ENCODE data around the gene HORMAD2. TPM values are rescaled to one million over a fixed set of nuclear protein-coding genes. Genes with fewer than 3 reads are reported as not detected.

The HORMAD2 gene
- total and polyA plus RNA-seq, 9 of the 15 experiments (the other 6 are each of a cell fraction or from before 2014, with no cell fraction given) = not detected

DNA sequence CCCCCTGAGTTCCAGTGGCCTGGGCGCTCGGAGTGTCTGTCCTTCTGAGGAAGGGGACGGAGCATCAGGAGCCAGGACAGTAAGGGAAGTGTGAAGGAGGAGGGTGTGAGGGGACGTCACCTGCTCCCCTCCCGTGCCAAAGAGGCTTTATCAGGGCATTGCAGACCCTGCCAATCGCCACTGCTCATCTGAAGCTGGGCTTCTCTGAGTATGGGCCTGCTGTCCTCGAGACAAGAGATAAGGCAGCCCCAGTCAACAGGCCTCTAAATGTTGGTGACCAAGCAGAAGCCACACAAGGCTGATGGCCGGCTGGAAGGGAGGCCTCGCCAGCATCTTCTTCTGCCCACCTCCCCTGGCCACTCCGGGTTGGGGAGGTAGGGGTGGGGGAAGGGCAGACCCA is 136.4 kb downstream of the HORMAD2 start (continued):
- TF ChIP-seq TSHZ1 (CRISPR knock-in tag; IDR thresholded peaks at IDR 0.05) (no peak), MTA2 (IDR thresholded peaks at IDR 0.05; ENCODE audit: low read depth) (peak; percentile 97), ELK3 (CRISPR knock-in tag; IDR thresholded peaks at IDR 0.05) (no peak), ZFX (CRISPR knock-in tag; IDR thresholded peaks at IDR 0.05) (peak; percentile 63), DIDO1 (tag; IDR thresholded peaks at IDR 0.05; ENCODE audit: low read depth) (no peak), HNRNPH1 (optimal IDR thresholded peaks at IDR 0.05; ENCODE audit: low read depth, low read length) (no peak), CAMTA2 (CRISPR knock-in tag; conservative IDR thresholded peaks at IDR 0.05) (no peak), SREBF1 (IDR thresholded peaks at IDR 0.05; ENCODE audit: borderline replicate concordance, low read depth, low read length) (no peak), GTF2A2 (tag; IDR thresholded peaks at IDR 0.05) (no peak), HNRNPK (IDR thresholded peaks at IDR 0.05; ENCODE audit: low read depth, low read length, poor library complexity, severe bottlenecking) (no peak), JUND (IDR thresholded peaks at IDR 0.05; ENCODE audit: borderline replicate concordance, low read depth, low read length) (peak; percentile 85), JUND (tag; IDR thresholded peaks at IDR 0.05; ENCODE audit: borderline replicate concordance, low read depth, low read length) (peak; percentile 70; the same call in 1 of the 3 replicates), JUN (IDR thresholded peaks at IDR 0.05; ENCODE audit: borderline replicate concordance, low read depth, low read length) (peak; percentile 71), JUN (CRISPR knock-in tag; IDR thresholded peaks at IDR 0.05; ENCODE audit: borderline replicate concordance) (no peak), MAX (CRISPR knock-in tag; IDR thresholded peaks at IDR 0.05) (peak; percentile 50), STAT5B (CRISPR knock-in tag; IDR thresholded peaks at IDR 0.05) (no peak), EHMT2 (IDR thresholded peaks at IDR 0.05) (peak; percentile 52; the same call in 1 of the 2 replicates), ZNF184 (CRISPR knock-in tag; IDR thresholded peaks at IDR 0.05) (no peak), TFAP4 (CRISPR knock-in tag; IDR thresholded peaks at IDR 0.05; ENCODE audit: borderline replicate concordance) (peak; percentile 81; the same call in 1 of the 2 replicates)
- TF ChIP-seq, protein P1, sequence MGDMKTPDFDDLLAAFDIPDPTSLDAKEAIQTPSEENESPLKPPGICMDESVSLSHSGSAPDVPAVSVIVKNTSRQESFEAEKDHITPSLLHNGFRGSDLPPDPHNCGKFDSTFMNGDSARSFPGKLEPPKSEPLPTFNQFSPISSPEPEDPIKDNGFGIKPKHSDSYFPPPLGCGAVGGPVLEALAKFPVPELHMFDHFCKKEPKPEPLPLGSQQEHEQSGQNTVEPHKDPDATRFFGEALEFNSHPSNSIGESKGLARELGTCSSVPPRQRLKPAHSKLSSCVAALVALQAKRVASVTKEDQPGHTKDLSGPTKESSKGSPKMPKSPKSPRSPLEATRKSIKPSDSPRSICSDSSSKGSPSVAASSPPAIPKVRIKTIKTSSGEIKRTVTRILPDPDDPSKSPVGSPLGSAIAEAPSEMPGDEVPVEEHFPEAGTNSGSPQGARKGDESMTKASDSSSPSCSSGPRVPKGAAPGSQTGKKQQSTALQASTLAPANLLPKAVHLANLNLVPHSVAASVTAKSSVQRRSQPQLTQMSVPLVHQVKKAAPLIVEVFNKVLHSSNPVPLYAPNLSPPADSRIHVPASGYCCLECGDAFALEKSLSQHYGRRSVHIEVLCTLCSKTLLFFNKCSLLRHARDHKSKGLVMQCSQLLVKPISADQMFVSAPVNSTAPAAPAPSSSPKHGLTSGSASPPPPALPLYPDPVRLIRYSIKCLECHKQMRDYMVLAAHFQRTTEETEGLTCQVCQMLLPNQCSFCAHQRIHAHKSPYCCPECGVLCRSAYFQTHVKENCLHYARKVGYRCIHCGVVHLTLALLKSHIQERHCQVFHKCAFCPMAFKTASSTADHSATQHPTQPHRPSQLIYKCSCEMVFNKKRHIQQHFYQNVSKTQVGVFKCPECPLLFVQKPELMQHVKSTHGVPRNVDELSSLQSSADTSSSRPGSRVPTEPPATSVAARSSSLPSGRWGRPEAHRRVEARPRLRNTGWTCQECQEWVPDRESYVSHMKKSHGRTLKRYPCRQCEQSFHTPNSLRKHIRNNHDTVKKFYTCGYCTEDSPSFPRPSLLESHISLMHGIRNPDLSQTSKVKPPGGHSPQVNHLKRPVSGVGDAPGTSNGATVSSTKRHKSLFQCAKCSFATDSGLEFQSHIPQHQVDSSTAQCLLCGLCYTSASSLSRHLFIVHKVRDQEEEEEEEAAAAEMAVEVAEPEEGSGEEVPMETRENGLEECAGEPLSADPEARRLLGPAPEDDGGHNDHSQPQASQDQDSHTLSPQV (IDR thresholded peaks at IDR 0.05) = peak; percentile 52; the same call in 1 of the 2 replicates
